ENCODE results near the gene CHD9NB.

- TF ChIP-seq CTCF (IDR thresholded peaks at IDR 0.05 in 4 of 5, conservative IDR thresholded peaks at IDR 0.05 in 1 of 5), result no peak
- no peak for TF ChIP-seq POLR2A (IDR thresholded peaks at IDR 0.05)
Measured at GRCh38 chr16:53085369-53085843, 32.7 kb upstream of the CHD9NB start.
